ENCODE data around the gene RAB33A.

The RAB33A gene

DNA sequence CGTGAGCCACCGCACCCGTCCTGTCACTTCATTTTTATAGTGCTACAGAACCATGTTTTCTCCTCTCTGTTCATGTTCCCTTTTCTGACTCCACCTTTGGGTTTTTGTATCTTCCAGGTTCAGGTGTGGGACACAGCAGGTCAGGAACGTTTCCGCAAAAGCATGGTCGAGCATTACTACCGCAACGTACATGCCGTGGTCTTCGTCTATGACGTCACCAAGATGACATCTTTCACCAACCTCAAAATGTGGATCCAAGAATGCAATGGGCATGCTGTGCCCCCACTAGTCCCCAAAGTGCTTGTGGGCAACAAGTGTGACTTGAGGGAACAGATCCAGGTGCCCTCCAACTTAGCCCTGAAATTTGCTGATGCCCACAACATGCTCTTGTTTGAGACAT lies 12.4 kb downstream of the RAB33A start:
- no peak overlapping the region for H3K27ac ChIP-seq
- TF ChIP-seq ZFX (IDR thresholded peaks at IDR 0.05; ENCODE audit: borderline replicate concordance), result no peak
- TF ChIP-seq, protein P1, sequence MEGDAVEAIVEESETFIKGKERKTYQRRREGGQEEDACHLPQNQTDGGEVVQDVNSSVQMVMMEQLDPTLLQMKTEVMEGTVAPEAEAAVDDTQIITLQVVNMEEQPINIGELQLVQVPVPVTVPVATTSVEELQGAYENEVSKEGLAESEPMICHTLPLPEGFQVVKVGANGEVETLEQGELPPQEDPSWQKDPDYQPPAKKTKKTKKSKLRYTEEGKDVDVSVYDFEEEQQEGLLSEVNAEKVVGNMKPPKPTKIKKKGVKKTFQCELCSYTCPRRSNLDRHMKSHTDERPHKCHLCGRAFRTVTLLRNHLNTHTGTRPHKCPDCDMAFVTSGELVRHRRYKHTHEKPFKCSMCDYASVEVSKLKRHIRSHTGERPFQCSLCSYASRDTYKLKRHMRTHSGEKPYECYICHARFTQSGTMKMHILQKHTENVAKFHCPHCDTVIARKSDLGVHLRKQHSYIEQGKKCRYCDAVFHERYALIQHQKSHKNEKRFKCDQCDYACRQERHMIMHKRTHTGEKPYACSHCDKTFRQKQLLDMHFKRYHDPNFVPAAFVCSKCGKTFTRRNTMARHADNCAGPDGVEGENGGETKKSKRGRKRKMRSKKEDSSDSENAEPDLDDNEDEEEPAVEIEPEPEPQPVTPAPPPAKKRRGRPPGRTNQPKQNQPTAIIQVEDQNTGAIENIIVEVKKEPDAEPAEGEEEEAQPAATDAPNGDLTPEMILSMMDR (IDR thresholded peaks at IDR 0.05), result no peak

DNA sequence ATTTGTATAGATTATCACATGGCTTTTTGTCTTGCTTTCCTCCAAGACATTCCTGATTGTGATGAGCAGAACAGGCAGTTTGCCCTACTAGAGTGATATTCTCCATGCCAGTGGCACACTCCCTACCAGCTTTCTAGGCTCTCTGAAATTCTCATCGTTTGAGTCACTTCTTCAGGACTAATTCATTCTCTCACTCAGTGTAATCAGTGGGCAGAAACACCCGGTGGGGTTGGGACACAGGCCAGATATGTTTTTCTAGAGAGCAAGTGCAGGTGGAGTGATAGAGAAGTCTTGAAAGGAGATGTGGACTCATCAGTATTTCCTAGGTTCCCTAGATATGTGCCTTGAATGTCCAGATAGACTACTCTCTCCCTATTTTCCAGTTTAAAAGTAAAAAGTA lies 13.1 kb downstream of the RAB33A start:
- no peak overlapping the region for H3K27ac ChIP-seq
- TF ChIP-seq, protein P1 (IDR thresholded peaks at IDR 0.05), result no peak
- no peak for TF ChIP-seq ZFX (IDR thresholded peaks at IDR 0.05; ENCODE audit: borderline replicate concordance)

DNA sequence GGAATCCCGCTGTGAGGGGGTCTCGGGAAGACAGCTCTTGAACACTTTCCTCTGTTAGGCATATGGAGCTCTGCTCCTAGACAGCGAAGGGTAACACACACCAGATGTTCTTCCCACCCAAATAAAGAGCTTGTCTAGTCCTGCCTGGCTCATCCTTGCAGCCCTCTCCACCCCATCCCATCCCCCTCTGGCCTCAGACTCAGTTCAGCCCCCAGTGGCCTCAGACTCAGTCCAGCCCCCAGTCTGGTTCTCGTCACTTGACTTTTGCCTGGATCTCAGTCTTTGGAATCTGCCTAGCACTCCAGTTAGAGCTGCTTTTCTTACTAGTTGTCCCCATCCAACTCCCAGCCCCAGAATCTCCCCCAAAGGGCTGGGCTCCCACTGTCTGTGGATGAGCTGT lies 14.9 kb downstream of the RAB33A start:
- no peak for TF ChIP-seq ZFX (IDR thresholded peaks at IDR 0.05; ENCODE audit: borderline replicate concordance)
- TF ChIP-seq, protein P1 (IDR thresholded peaks at IDR 0.05), result no peak
- H3K27ac ChIP-seq, result no peak overlapping the region

DNA sequence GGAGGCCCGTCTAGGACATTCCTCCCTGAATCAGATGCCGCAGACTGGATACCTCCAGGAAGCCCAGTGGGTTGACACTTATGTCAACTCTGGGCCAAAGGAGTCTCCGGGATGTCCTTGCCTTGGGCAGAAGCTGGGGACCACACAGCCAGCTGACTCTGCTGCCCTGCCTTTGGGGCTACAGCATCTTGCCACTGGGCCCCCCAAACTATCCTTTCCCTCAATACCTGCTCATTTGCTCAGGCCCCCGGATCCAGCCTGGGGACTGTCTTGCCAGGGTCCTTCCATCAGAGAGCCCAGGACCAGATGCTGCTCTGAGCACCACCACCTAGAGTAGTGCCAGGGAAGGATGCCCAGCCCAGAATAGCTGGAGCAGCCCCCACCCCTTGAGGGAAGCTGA lies 19.0 kb downstream of the RAB33A start:
- no peak for TF ChIP-seq ZFX (IDR thresholded peaks at IDR 0.05; ENCODE audit: borderline replicate concordance)
- TF ChIP-seq, protein P1 (IDR thresholded peaks at IDR 0.05), result no peak
- H3K27ac ChIP-seq, result no peak overlapping the region

DNA sequence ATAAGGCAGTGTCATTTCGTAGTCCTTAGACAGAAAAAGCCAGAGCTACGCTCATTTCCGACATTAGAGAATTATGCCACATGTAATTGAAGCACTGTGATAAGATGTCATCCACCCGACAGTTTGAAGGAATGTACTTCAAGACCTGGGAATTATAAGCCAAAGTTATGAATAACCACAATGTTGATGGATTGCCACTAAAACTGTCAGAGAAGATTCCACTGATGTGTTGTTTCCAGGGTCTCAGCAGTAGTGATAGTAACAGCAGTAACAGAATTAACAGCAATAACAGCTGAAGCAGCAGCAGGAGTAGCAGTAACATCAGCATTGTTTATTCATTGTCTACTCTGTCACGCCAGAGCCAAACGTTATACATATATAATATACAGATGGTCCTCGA lies 24.7 kb downstream of the RAB33A start:
- no peak overlapping the region for H3K27ac ChIP-seq
- TF ChIP-seq, protein P1 (IDR thresholded peaks at IDR 0.05), result no peak

DNA sequence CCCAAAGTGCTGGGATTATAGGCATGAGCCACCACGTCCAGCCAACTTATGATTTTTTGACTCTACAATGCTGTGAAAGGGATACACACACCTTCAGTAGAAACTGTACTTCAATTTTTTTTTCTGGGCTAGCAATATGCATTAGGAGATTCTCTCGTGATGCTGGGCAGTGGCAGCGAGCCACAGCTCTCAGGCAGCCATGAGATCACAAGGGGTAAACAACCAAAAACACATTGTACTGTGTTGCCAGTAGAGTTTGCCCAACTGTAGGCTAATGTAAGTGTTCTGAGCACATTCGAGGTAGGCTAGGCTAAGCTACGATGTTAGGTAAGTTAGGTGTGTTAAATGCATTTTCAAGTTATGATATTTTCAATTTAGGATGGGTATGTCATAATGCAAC lies 25.7 kb downstream of the RAB33A start:
- TF ChIP-seq, protein P1 (IDR thresholded peaks at IDR 0.05), result no peak
- no peak for TF ChIP-seq ZFX (IDR thresholded peaks at IDR 0.05; ENCODE audit: borderline replicate concordance)
- H3K27ac ChIP-seq, result no peak overlapping the region

DNA sequence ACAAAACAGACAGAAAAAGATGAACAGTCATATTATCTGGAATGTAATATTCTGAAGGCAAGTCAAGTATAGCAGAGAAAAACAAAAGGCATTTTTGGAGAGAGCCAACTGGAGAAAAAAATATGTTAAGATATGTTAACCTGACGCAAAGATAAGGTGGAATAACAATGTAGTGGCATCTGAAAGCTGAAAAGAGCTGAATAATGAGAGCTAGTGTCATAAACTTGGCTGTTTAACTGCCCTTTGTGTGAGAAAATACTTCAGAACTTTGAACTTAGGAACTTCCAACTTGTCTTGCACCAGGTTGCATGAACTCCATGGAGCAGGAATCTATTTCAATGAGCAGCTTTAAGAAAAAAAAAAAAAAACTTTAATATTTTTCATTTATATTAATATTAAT lies 32.9 kb downstream of the RAB33A start:
- TF ChIP-seq ZFX (IDR thresholded peaks at IDR 0.05; ENCODE audit: borderline replicate concordance), result no peak
- TF ChIP-seq, protein P1 (IDR thresholded peaks at IDR 0.05), result no peak

More for the DNA sequence above, 32.9 kb downstream of the RAB33A start:
- no peak overlapping the region for H3K27ac ChIP-seq
